IMR-90 (cell line): ENCODE measurements around the gene EHMT1. TPM values are rescaled to one million over a fixed set of nuclear protein-coding genes. Genes with fewer than 3 reads are reported as not detected.

ENCODE experiments used
- ATAC-seq: fragments of 200-7000 bp; cut with Tn5 transposase; 2 replicates; pipeline ENCODE4 v1.9.1; 2020; ENCODE audit warnings: low read depth, mild to moderate bottlenecking, moderate library complexity
- BruUV-seq: library from RNA; stranded (reverse); fragments of 400-500 nt; replicated peaks from 2 replicates; lab custom pipeline; 2021; lab: Mats Ljungman, UMichigan
- CTCF ChIA-PET: fragments of 300-600 bp; formaldehyde crosslinking; extraction: SDS; loops from one replicate; lab custom pipeline; 2021; ENCODE audit warnings: antibody characterized with exemption; lab: Yijun Ruan, JAX
- POLR2A ChIA-PET: fragments of 300-600 bp; sonication (Branson Sonifier 250); formaldehyde crosslinking; loops from one replicate; lab custom pipeline; 2022; ENCODE audit warnings: antibody characterized with exemption; ENCODE audit not compliant: unreplicated experiment; lab: Charles Lee
- DNase-seq: peaks from one replicate; pipeline ENCODE4 v3.0.0; 2013
- H2AFZ ChIP-seq: replicated peaks from 2 replicates; pipeline ENCODE3; 2013; ENCODE audit warnings: low read length, mild to moderate bottlenecking; ENCODE audit not compliant: poor library complexity
- H2AK5ac ChIP-seq: 2 replicates; pipeline ENCODE4 v1.6.1; 2013; ENCODE audit warnings: low read depth, low read length, inconsistent platforms
- H2AK9ac ChIP-seq: replicated peaks from 2 replicates; pipeline ENCODE3; 2013; ENCODE audit warnings: mild to moderate bottlenecking, low read depth, low read length, moderate library complexity; ENCODE audit not compliant: poor library complexity
- H2BK120ac ChIP-seq: 2 replicates; pipeline ENCODE4 v1.6.1; 2013; ENCODE audit warnings: low read depth, low read length, inconsistent platforms
- H2BK15ac ChIP-seq: 3 replicates; pipeline ENCODE4 v1.6.1; 2013; ENCODE audit warnings: low read depth, low read length, inconsistent platforms
- H2BK20ac ChIP-seq: 2 replicates; pipeline ENCODE4 v1.6.1; 2013; ENCODE audit warnings: low read depth, mild to moderate bottlenecking, inconsistent platforms, low read length, moderate library complexity
- H2BK5ac ChIP-seq: 2 replicates; pipeline ENCODE4 v1.6.1; 2013; ENCODE audit warnings: mild to moderate bottlenecking, low read depth, low read length, inconsistent platforms; ENCODE audit not compliant: poor library complexity, severe bottlenecking
- H3K14ac ChIP-seq: replicated peaks from 2 replicates; pipeline ENCODE4 v1.6.1; 2013; ENCODE audit warnings: low read depth, low read length, inconsistent platforms
- H3K18ac ChIP-seq: 2 replicates; pipeline ENCODE4 v1.6.1; 2013; ENCODE audit warnings: low read depth, low read length, control low read depth
- H3K23ac ChIP-seq: 2 replicates; pipeline ENCODE4 v1.6.1; 2013; ENCODE audit warnings: low read depth, low read length, inconsistent platforms
- H3K27ac ChIP-seq: 2 replicates; pipeline ENCODE4 v1.5.1; 2013; ENCODE audit warnings: mild to moderate bottlenecking, control low read depth, low read length; ENCODE audit not compliant: insufficient read depth
- H3K27me3 ChIP-seq: 2 replicates; pipeline ENCODE4 v1.6.1; 2013; ENCODE audit warnings: low read length; ENCODE audit not compliant: control insufficient read depth, insufficient read depth
- H3K36me3 ChIP-seq: 2 replicates; pipeline ENCODE4 v1.6.1; 2013; ENCODE audit warnings: low read length, mixed read lengths; ENCODE audit not compliant: control insufficient read depth, insufficient read depth
- H3K4ac ChIP-seq: 2 replicates; pipeline ENCODE4 v1.6.1; 2013; ENCODE audit warnings: low read depth, low read length, inconsistent platforms
- H3K4me1 ChIP-seq: 2 replicates; pipeline ENCODE4 v1.6.1; 2013; ENCODE audit warnings: low read length, mixed read lengths; ENCODE audit not compliant: control insufficient read depth, insufficient read depth
- H3K4me2 ChIP-seq: 2 replicates; pipeline ENCODE4 v1.6.1; 2013; ENCODE audit warnings: low read depth, mild to moderate bottlenecking, control low read depth, low read length, moderate library complexity
- H3K4me3 ChIP-seq: 2 replicates; pipeline ENCODE4 v1.5.1; 2013; ENCODE audit warnings: low read depth, mild to moderate bottlenecking, control low read depth, low read length, moderate library complexity; ENCODE audit not compliant: insufficient read depth
- H3K56ac ChIP-seq: 2 replicates; pipeline ENCODE4 v1.6.1; 2013; ENCODE audit warnings: low read length, inconsistent platforms; ENCODE audit not compliant: insufficient read depth; ENCODE audit errors: extremely low read depth
- H3K79me1 ChIP-seq, 2 experiments: 2 replicates each; pipeline ENCODE4 v1.6.1; 2013; ENCODE audit warnings: low read length in 2 of 2, inconsistent platforms in 1 of 2, low read depth in 1 of 2
- H3K9ac ChIP-seq: 2 replicates; pipeline ENCODE4 v1.6.1; 2013; ENCODE audit warnings: low read depth, low read length, control low read depth
- H3K9me1 ChIP-seq: 2 replicates; pipeline ENCODE4 v1.6.1; 2013; ENCODE audit warnings: low read length, inconsistent platforms; ENCODE audit not compliant: insufficient read depth
- H3K9me3 ChIP-seq: 2 replicates; pipeline ENCODE4 v1.6.1; 2013; ENCODE audit warnings: low read length; ENCODE audit not compliant: control insufficient read depth, insufficient read depth
- H4K20me1 ChIP-seq: 2 replicates; pipeline ENCODE4 v1.6.1; 2013; ENCODE audit warnings: low read length, inconsistent platforms; ENCODE audit not compliant: insufficient read depth
- H4K5ac ChIP-seq: 2 replicates; pipeline ENCODE4 v1.6.1; 2013; ENCODE audit warnings: mild to moderate bottlenecking, low read depth, low read length, control low read depth
- H4K8ac ChIP-seq, 2 experiments: 2 replicates each; pipeline ENCODE4 v1.6.1; 2013; ENCODE audit warnings: low read depth in 2 of 2, low read length in 2 of 2, control low read depth in 1 of 2, inconsistent platforms in 1 of 2
- H4K91ac ChIP-seq: 2 replicates; pipeline ENCODE4 v1.6.1; 2013; ENCODE audit warnings: low read depth, low read length, inconsistent platforms; ENCODE audit not compliant: insufficient read depth
- BHLHE40 ChIP-seq: fragments of 150-350 bp; IDR thresholded peaks from 2 replicates; pipeline ENCODE4 v1.6.1; 2016; ENCODE audit warnings: mild to moderate bottlenecking, low read depth, low read length
- CEBPB ChIP-seq: IDR thresholded peaks from 2 replicates; pipeline ENCODE4 v1.6.1; 2012; ENCODE audit warnings: low read depth, low read length, improper control_type of control experiment
- CHD1 ChIP-seq: IDR thresholded peaks from 2 replicates; pipeline ENCODE4 v1.6.1; 2012; ENCODE audit warnings: low read depth, low read length, improper control_type of control experiment
- CTCF ChIP-seq: conservative IDR thresholded peaks from 2 replicates; pipeline ENCODE4 v1.5.1; 2012; ENCODE audit warnings: mild to moderate bottlenecking, low read depth, low read length, improper control_type of control experiment
- FOS ChIP-seq: fragments of 150-350 bp; IDR thresholded peaks from 2 replicates; pipeline ENCODE4 v1.6.1; 2016; ENCODE audit warnings: low read depth, low read length
- MAFK ChIP-seq: IDR thresholded peaks from 2 replicates; pipeline ENCODE4 v1.6.1; 2012; ENCODE audit warnings: low read depth, low read length, improper control_type of control experiment
- MAZ ChIP-seq: IDR thresholded peaks from 2 replicates; pipeline ENCODE4 v1.6.1; 2012; ENCODE audit warnings: low read depth, mild to moderate bottlenecking, low read length, improper control_type of control experiment, moderate library complexity, borderline replicate concordance
- NFE2L2 ChIP-seq: fragments of 150-350 bp; IDR thresholded peaks from 2 replicates; pipeline ENCODE4 v1.6.1; 2016; ENCODE audit warnings: low read depth, mild to moderate bottlenecking, low read length
- RAD21 ChIP-seq: IDR thresholded peaks from 2 replicates; pipeline ENCODE4 v1.6.1; 2012; ENCODE audit warnings: low read length, improper control_type of control experiment
- RCOR1 ChIP-seq: IDR thresholded peaks from 2 replicates; pipeline ENCODE4 v1.6.1; 2012; ENCODE audit warnings: mild to moderate bottlenecking, low read length, improper control_type of control experiment; ENCODE audit not compliant: insufficient replicate concordance
- SMC3 ChIP-seq: fragments of 150-350 bp; IDR thresholded peaks from 2 replicates; pipeline ENCODE4 v1.6.1; 2016; ENCODE audit warnings: low read depth, mild to moderate bottlenecking, antibody characterized with exemption, low read length, moderate library complexity
- USF2 ChIP-seq: fragments of 150-350 bp; IDR thresholded peaks from 2 replicates; pipeline ENCODE4 v1.6.1; 2017; ENCODE audit warnings: mild to moderate bottlenecking, antibody characterized with exemption, low read length, low read depth
- WGBS, 2 experiments: methylation state at CpG; one replicate each; pipeline versions ENCODE4 v1.1.5 to v1.1.7; 2013; ENCODE audit warnings: missing lambda C conversion rate in 2 of 2; ENCODE audit not compliant: insufficient read length in 1 of 2; ENCODE audit errors: extremely low coverage in 2 of 2; 5-methylcytosine and 5-hydroxymethylcytosine counted together
- dilution Hi-C: fragments of 300-500 bp; cut with HindIII; formaldehyde crosslinking; loops from one replicate; pipeline ENCODE4 v1.14.3; 2018; ENCODE audit warnings: low sequenced_read_pairs; ENCODE audit not compliant: unreplicated experiment
- in situ Hi-C: fragments of 300-500 bp; cut with MboI; formaldehyde crosslinking; loops from 3 replicates; pipeline ENCODE4 v1.14.3; 2019; ENCODE audit warnings: low sequenced_read_pairs, inconsistent platforms, mixed read lengths
- intact Hi-C: fragments of 100-400 bp; cut with micrococcal nuclease; formaldehyde crosslinking; loops from 2 replicates; pipeline ENCODE4 v1.10.0; 2022
- polyA plus RNA-seq, 3 experiments: library from polyadenylated mRNA; depleted of rRNA; stranded (reverse); fragments of >200 nt; gene quantifications; 2 replicates each; pipeline ENCODE4 v1.2.3, GENCODE V29; 2012; ENCODE audit warnings: low replicate concordance in 1 of 3
- total RNA-seq: library from RNA; depleted of rRNA; stranded (reverse); fragments of >200 nt; gene quantifications from 2 replicates; pipeline ENCODE4 v1.2.3, GENCODE V29; 2012

EHMT1 gene
- total and polyA plus RNA-seq, 2 of the 4 experiments (the other 2 are of a cell fraction) = 32.8 to 35.1 TPM

DNA sequence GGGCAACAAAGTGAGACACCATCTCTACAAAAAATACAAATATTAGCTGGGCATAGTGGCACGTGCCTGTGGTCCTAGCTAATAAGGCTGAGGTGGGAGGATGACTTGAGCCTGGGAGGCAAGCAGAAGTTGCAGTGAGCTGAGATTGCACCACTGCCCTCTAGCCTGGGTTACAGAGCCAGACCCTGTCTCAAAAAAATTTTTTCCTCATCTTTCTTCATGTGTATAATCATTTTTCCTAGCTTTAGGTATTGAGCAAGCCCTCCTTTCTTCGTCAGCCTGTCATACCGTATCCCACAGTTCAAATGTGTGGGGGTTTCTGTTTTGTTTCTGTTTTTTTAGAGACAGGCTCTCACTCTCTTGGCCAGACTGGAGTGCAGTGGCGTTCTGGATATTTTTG is 41.3 kb downstream of the EHMT1 start:
- H3K36me3 ChIP-seq = peaks cover 3% of the 10 kb centered on the region
- H3K9me1 ChIP-seq = peaks cover 19% of the 10 kb centered on the region
- in situ Hi-C loops = no loop called here
- no peak overlapping the region for H2AK5ac ChIP-seq
- no peak overlapping the region for H3K56ac ChIP-seq
- no peak overlapping the region for H2AK9ac ChIP-seq
- H3K18ac ChIP-seq = no peak overlapping the region
- peaks cover 60% of the 10 kb centered on the region for H4K20me1 ChIP-seq
- ChIA-PET POLR2A (no interaction called here), CTCF (interaction anchor here (1.4 kb wide), 1 partner anchor 13 kb away, joined by 3 read pairs; no protein-coding TSS in a partner anchor)
- H3K79me1 ChIP-seq = peaks cover 33 to 72% of the 10 kb centered on the region in 2 experiments
- H4K8ac ChIP-seq = no peak overlapping the region
- WGBS, 2 experiments = no CpG with 5 or more reads among the region's 4 CpGs
- ATAC-seq = no peak
- intact Hi-C loops = no loop called here
- no peak overlapping the region for H4K91ac ChIP-seq
- no peak overlapping the region for H3K14ac ChIP-seq
- H2BK5ac ChIP-seq = no peak overlapping the region
- H3K4me3 ChIP-seq = no peak overlapping the region
- no peak overlapping the region for H3K23ac ChIP-seq
- H3K4me2 ChIP-seq = no peak overlapping the region
- BruUV-seq = no TSS peak
- no peaks in the 10 kb centered on the region for H3K9me3 ChIP-seq
- H3K4me1 ChIP-seq = peaks cover 4% of the 10 kb centered on the region
- H2BK20ac ChIP-seq = no peak overlapping the region
- no peak overlapping the region for H2BK120ac ChIP-seq
- dilution Hi-C loops = no loop called here
- no peak overlapping the region for H3K27ac ChIP-seq
- no peak overlapping the region for H3K4ac ChIP-seq
- no peak overlapping the region for H3K9ac ChIP-seq
- no peak overlapping the region for H4K5ac ChIP-seq
- H3K27me3 ChIP-seq = no peaks in the 10 kb centered on the region
- H2AFZ ChIP-seq = no peak overlapping the region
- DNase-seq = no peak
- no peak for TF ChIP-seq SMC3
- TF ChIP-seq NFE2L2 = no peak
- no peak for TF ChIP-seq CTCF
- no peak for TF ChIP-seq RAD21
- TF ChIP-seq FOS = no peak
- TF ChIP-seq RCOR1 = no peak
- TF ChIP-seq BHLHE40 = no peak
- no peak for TF ChIP-seq MAFK
- TF ChIP-seq CHD1 = no peak
- TF ChIP-seq MAZ = no peak
- no peak for TF ChIP-seq USF2
- TF ChIP-seq CEBPB = no peak
- no peak overlapping the region for H2BK15ac ChIP-seq
